HG02970 (cell line): ENCODE results near the gene LRMDA.

Experiments used
- ATAC-seq: cut with Tn5 transposase; IDR thresholded peaks from one replicate; pipeline ENCODE4 v1.9.1; 2021; ENCODE audit warnings: mild to moderate bottlenecking, moderate library complexity, moderate number of reproducible peaks; ENCODE audit not compliant: unreplicated experiment, low FRiP score

LRMDA gene

GRCh38 chr10:76287856-76288255 lies 856.4 kb downstream of the LRMDA start:
- ATAC-seq = no peak

GRCh38 chr10:76291175-76291574 lies 859.8 kb downstream of the LRMDA start:
- ATAC-seq = no peak

GRCh38 chr10:76291885-76292284 lies 860.5 kb downstream of the LRMDA start:
- ATAC-seq = no peak

GRCh38 chr10:76296957-76297356 lies 865.5 kb downstream of the LRMDA start:
- no peak for ATAC-seq

- no peak for ATAC-seq
Measured at GRCh38 chr10:76297358-76297757, 865.9 kb downstream of the LRMDA start.

GRCh38 chr10:76297780-76298281 lies 866.4 kb downstream of the LRMDA start:
- ATAC-seq = no peak

GRCh38 chr10:76298329-76298728 lies 866.9 kb downstream of the LRMDA start:
- ATAC-seq = no peak

- no peak for ATAC-seq
Measured at GRCh38 chr10:76299501-76299900, 868.1 kb downstream of the LRMDA start.

- ATAC-seq = no peak
Measured at GRCh38 chr10:76301211-76301610, 869.8 kb downstream of the LRMDA start.

GRCh38 chr10:76301950-76302349 lies 870.5 kb downstream of the LRMDA start:
- ATAC-seq = no peak

GRCh38 chr10:76302481-76302880 lies 871.1 kb downstream of the LRMDA start:
- ATAC-seq = no peak

GRCh38 chr10:76302961-76303630 lies 871.7 kb downstream of the LRMDA start:
- ATAC-seq = no peak

GRCh38 chr10:76303682-76304316 lies 872.4 kb downstream of the LRMDA start:
- ATAC-seq = no peak

- no peak for ATAC-seq
Measured at GRCh38 chr10:76305930-76306615, 874.6 kb downstream of the LRMDA start.

GRCh38 chr10:76306856-76307255 lies 875.4 kb downstream of the LRMDA start:
- no peak for ATAC-seq

- no peak for ATAC-seq
Measured at GRCh38 chr10:76309070-76309469, 877.6 kb downstream of the LRMDA start.

GRCh38 chr10:76309741-76310587 lies 878.5 kb downstream of the LRMDA start:
- ATAC-seq = no peak

GRCh38 chr10:76310588-76311080 lies 879.2 kb downstream of the LRMDA start:
- no peak for ATAC-seq

GRCh38 chr10:76311752-76312636 lies 880.6 kb downstream of the LRMDA start:
- no peak for ATAC-seq
